Cardiac fibroblast (primary cell): Measurements from ENCODE around the gene ZNF260.

ENCODE experiments used
- DNase-seq, 2 donors: peaks; one replicate each; pipeline versions ENCODE4 v3.0.0 to v3.0.0-alpha.2; 2010; ENCODE audit warnings: low read depth in 2 of 2
- H3K4me3 ChIP-seq, 2 donors: replicated peaks in 1 of 2; 1 replicate in 1 of 2; 2 replicates in 1 of 2; pipeline ENCODE4 v1.5.1; 2011; ENCODE audit warnings: low read depth in 2 of 2, low read length in 2 of 2, mild to moderate bottlenecking in 2 of 2, moderate library complexity in 1 of 2
- CTCF ChIP-seq: IDR thresholded peaks from one replicate; pipeline ENCODE4 v1.5.1; 2011; ENCODE audit warnings: low read depth, mild to moderate bottlenecking, low read length, inconsistent platforms

The ZNF260 gene

GRCh38 chr19:36489920-36490415 is 38.1 kb downstream of the ZNF260 start:
- peak overlapping the region; percentile 83 to 95 for H3K4me3 ChIP-seq
- DNase-seq, result peak; percentile 95 to 97
- no peak for TF ChIP-seq CTCF

DNA sequence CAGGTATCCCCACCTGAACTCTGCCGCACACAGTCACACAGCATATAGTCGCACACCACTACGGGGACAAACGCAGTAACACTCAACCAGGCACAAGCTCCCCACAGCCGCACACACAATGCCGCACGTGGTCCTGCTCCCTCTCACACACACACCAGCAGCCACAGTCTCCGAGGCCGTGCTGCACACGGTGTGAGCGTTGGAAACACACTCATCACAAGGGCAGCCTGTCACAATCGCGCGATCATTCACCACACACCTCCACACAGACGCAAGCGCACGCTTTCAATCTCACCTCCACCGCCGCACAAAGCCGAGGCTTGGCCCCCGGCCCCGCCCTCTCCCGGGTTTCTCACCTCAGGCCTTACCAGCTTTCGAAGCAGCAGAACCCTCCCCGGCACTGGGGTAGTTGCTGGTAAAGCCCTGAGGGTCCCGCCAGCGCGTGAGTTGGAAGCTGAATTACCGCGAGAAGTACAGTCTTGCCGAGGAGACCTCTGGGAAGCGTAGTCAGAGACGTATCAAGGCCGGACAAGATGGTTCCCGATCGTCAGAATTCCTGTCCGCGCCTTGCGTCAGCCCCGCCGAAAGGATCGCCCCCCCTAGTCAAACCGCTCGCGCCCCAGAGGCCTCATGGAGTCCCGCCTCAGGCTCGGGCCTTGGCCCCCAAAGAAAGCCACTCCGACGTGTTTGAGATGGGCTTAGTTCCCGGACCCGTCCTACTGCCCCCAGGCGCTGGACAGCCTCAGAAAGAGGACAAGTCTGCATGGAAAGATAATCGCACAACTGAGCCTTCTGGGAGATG is 38.8 kb downstream of the ZNF260 start, which contains the start of gene ZNF566:
Gene ZNF566, minus strand, starts transcription at position 444 of the 802 bp plus-strand sequence. CDS start 13,004 bp downstream, outside the sequence.
- H3K4me3 ChIP-seq, result peak within 1 kb of the TSS; percentile 83 to 95
- DNase-seq, result peak; percentile 98
- no peak for TF ChIP-seq CTCF

DNA sequence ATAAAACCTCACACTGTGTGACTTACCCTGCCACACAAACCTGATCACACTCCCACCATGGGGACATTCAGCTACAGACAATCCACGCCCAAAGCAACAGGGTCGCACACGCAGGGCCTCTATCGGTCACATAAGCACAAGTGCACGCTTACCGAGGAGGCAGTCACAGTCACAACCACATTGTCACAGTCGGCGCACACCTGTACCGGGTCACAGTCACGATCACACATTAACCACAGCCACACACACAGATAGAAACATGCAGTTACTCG is 39.3 kb downstream of the ZNF260 start:
- peak; percentile 3 to 14 for DNase-seq
- TF ChIP-seq CTCF, result no peak
- peak overlapping the region; percentile 83 to 95 for H3K4me3 ChIP-seq

DNA sequence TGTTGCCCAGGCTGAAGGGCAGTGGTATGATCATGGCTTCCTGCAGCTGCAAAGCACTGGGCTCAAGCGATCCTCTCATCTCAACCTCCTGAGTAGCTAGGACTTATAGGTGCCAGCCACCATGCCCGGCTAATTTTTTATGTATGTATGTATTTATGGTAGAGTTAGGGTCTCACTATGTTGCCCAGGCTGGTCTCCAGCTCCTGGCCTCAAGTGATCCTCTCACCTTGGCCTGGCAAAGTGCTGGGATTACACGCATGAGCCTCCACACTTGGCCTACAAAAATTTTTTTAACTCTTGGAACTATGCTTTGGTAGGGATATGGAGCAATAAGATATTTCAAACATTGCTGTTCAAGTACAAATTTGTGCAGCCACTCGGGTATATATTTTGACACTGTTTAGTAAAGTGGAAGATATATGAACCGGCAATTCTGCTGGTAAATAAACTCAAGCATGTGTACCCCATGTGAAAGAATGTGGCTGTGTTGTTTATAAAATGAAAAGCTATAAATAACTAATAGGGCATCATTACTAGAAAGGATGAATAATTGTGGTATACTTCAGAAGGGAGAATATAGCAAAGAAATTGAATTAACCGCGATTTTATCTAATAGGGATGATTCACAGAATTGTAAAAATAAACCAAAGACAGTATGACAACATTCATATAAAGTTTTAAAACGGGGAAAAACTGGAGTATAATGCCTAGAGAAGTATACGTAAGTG is 39.8 kb downstream of the ZNF260 start:
- no peak for DNase-seq
- TF ChIP-seq CTCF, result no peak
- peak overlapping the region; percentile 83 to 95 for H3K4me3 ChIP-seq

GRCh38 chr19:36483653-36484052 is 44.4 kb downstream of the ZNF260 start:
- DNase-seq, result no peak

DNA sequence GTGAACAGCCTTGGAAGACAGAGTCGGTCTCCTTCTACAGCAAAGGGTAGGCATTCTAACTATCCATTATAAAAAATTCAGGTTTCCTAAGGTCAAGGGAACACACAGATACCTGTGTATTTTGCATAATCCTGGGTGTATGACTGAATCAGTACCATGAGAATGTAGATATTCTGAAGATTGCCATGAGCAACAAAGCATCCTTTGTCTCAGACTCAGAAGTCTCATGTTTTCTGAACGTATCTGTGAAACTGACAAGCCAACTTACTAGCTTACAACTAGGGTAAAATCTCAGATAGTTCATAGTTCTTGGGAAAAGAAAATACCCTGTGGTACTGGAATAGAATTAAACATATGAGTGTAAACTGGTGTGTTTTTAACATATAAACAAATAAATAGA is 45.2 kb downstream of the ZNF260 start:
- no peak for DNase-seq
- no peak overlapping the region for H3K4me3 ChIP-seq
- TF ChIP-seq CTCF, result no peak

More at GRCh38 chr19:36483653-36484052, 44.4 kb downstream of the ZNF260 start:
- TF ChIP-seq CTCF, result no peak
- no peak overlapping the region for H3K4me3 ChIP-seq
